CD4-positive, CD25-positive, alpha-beta regulatory T cell (primary cell): ENCODE measurements around the gene CHRM5. TPM values are rescaled to one million over a fixed set of nuclear protein-coding genes. Genes with fewer than 3 reads are reported as not detected.

Source experiments
- ATAC-seq, 2 donors: fragments of 150-1000 bp; cut with Tn5 transposase; one replicate each; pipeline ENCODE4 v1.10.0; 2021; ENCODE audit warnings: low read depth in 2 of 2, moderate number of reproducible peaks in 2 of 2, moderate library complexity in 1 of 2
- DNase-seq, 3 donors: peaks; one replicate each; pipeline versions ENCODE4 v3.0.0 to v3.0.0-alpha.2; 2012 to 2022; ENCODE audit warnings: mixed read lengths in 1 of 3
- H3K27ac ChIP-seq: one replicate; pipeline ENCODE4 v1.7.0; 2013; ENCODE audit warnings: mild to moderate bottlenecking, low read length; ENCODE audit not compliant: insufficient read depth, poor library complexity, severe bottlenecking
- H3K27me3 ChIP-seq: one replicate; pipeline ENCODE4 v1.7.0; 2013; ENCODE audit warnings: low read length; ENCODE audit not compliant: control insufficient read depth, insufficient read depth
- H3K36me3 ChIP-seq: one replicate; pipeline ENCODE4 v1.7.0; 2013; ENCODE audit warnings: mild to moderate bottlenecking, low read length, moderate library complexity; ENCODE audit not compliant: control insufficient read depth, insufficient read depth
- H3K4me1 ChIP-seq: 2 replicates; pipeline ENCODE4 v1.7.0; 2013; ENCODE audit warnings: mild to moderate bottlenecking, low read length; ENCODE audit not compliant: insufficient read depth, control insufficient read depth, poor library complexity, severe bottlenecking
- H3K4me3 ChIP-seq: one replicate; pipeline ENCODE4 v1.7.0; 2013; ENCODE audit warnings: low read depth, mild to moderate bottlenecking, low read length, moderate library complexity
- H3K9me3 ChIP-seq, 2 experiments: 1 replicate in 1 of 2; 2 replicates in 1 of 2; pipeline ENCODE4 v1.7.0; 2013; ENCODE audit warnings: low read length in 2 of 2, mild to moderate bottlenecking in 1 of 2, moderate library complexity in 1 of 2; ENCODE audit not compliant: control insufficient read depth in 2 of 2
- H3K27ac Mint-ChIP-seq, 3 donors: one replicate each; pipeline ENCODE4 v1.8.0; 2020 to 2022; ENCODE audit warnings: mild to moderate bottlenecking in 3 of 3, mixed read lengths in 3 of 3, moderate library complexity in 2 of 3
- H3K27me3 Mint-ChIP-seq: one replicate; pipeline ENCODE4 v1.8.0; 2022; ENCODE audit warnings: mild to moderate bottlenecking, mixed read lengths
- H3K36me3 Mint-ChIP-seq: one replicate; pipeline ENCODE4 v1.8.0; 2020; ENCODE audit warnings: mixed read lengths
- H3K4me1 Mint-ChIP-seq, 4 donors: one replicate each; pipeline ENCODE4 v1.8.0; 2020 to 2022; ENCODE audit warnings: mixed read lengths in 4 of 4, mild to moderate bottlenecking in 1 of 4
- H3K4me3 Mint-ChIP-seq, 4 donors: one replicate each; pipeline ENCODE4 v1.8.0; 2020 to 2022; ENCODE audit warnings: mild to moderate bottlenecking in 4 of 4, mixed read lengths in 4 of 4, moderate library complexity in 3 of 4
- H3K9me3 Mint-ChIP-seq, 7 donors: one replicate each; pipeline ENCODE4 v1.8.0; 2020 to 2022; ENCODE audit warnings: mixed read lengths in 7 of 7, mild to moderate bottlenecking in 3 of 7, moderate library complexity in 2 of 7
- polyA plus RNA-seq, 4 donors: library from polyadenylated mRNA; unstranded; fragments of 300-500 nt; fragmentation: Illumina TruSeq; gene quantifications; one replicate each; pipeline ENCODE4 v1.2.3, GENCODE V29; 2021
- total RNA-seq: library from RNA; stranded (reverse); gene quantifications from one replicate; pipeline ENCODE4 v1.2.3, GENCODE V29; 2022

Gene CHRM5
- total and polyA plus RNA-seq, 5 donors from 2014 or later, result not detected

- Mint-ChIP-seq H3K27ac (peak overlapping the region in 1 of 3 donors; percentile 15), H3K4me3 (no peak overlapping the region), H3K27me3 (no peaks in the 10 kb centered on the region), H3K4me1 (peaks cover 0 to 2% (median 0%) of the 10 kb centered on the region in 4 donors), H3K36me3 (no peaks in the 10 kb centered on the region), H3K9me3 (no peaks in the 10 kb centered on the region)
- H3K27ac ChIP-seq, result no peak overlapping the region
- no peaks in the 10 kb centered on the region for H3K4me1 ChIP-seq
- DNase-seq (no peak), ATAC-seq (no peak)
- no peaks in the 10 kb centered on the region for H3K36me3 ChIP-seq
- H3K27me3 ChIP-seq, result no peaks in the 10 kb centered on the region
- H3K9me3 ChIP-seq, result no peaks in the 10 kb centered on the region
- no peak overlapping the region for H3K4me3 ChIP-seq
These were observed 3.5 kb downstream of the CHRM5 start for GRCh38 chr15:33971811-33972210.

- H3K27me3 ChIP-seq, result no peaks in the 10 kb centered on the region
- H3K27ac ChIP-seq, result no peak overlapping the region
- Mint-ChIP-seq H3K36me3 (no peaks in the 10 kb centered on the region), H3K27me3 (no peaks in the 10 kb centered on the region), H3K9me3 (no peaks in the 10 kb centered on the region), H3K4me3 (no peak overlapping the region), H3K27ac (no peak overlapping the region), H3K4me1 (peaks cover 0 to 17% (median 4%) of the 10 kb centered on the region in 4 donors)
- H3K4me3 ChIP-seq, result no peak overlapping the region
- DNase-seq, result no peak
- no peaks in the 10 kb centered on the region for H3K4me1 ChIP-seq
- no peaks in the 10 kb centered on the region for H3K9me3 ChIP-seq
- ATAC-seq, result no peak
- no peaks in the 10 kb centered on the region for H3K36me3 ChIP-seq
These were observed 6.8 kb downstream of the CHRM5 start for GRCh38 chr15:33975022-33975565.

- Histone ChIP-seq H3K4me3 (no peak overlapping the region), H3K9me3 (no peaks in the 10 kb centered on the region), H3K36me3 (no peaks in the 10 kb centered on the region), H3K4me1 (no peaks in the 10 kb centered on the region), H3K27ac (no peak overlapping the region), H3K27me3 (no peaks in the 10 kb centered on the region)
- H3K4me3 Mint-ChIP-seq, result no peak overlapping the region
- no peaks in the 10 kb centered on the region for H3K9me3 Mint-ChIP-seq
- H3K27me3 Mint-ChIP-seq, result no peaks in the 10 kb centered on the region
- H3K4me1 Mint-ChIP-seq, result peaks cover 0 to 17% (median 5%) of the 10 kb centered on the region in 4 donors
- DNase-seq (no peak), ATAC-seq (no peak)
- H3K27ac Mint-ChIP-seq, result no peak overlapping the region
- no peaks in the 10 kb centered on the region for H3K36me3 Mint-ChIP-seq
These were observed 11.9 kb downstream of the CHRM5 start for GRCh38 chr15:33980159-33980558.

GRCh38 chr15:33982516-33982915 lies 14.2 kb downstream of the CHRM5 start:
- no peak overlapping the region for H3K4me3 ChIP-seq
- no peaks in the 10 kb centered on the region for H3K4me1 ChIP-seq
- Mint-ChIP-seq H3K4me1 (peaks cover 0 to 16% (median 5%) of the 10 kb centered on the region in 4 donors), H3K4me3 (no peak overlapping the region), H3K27me3 (no peaks in the 10 kb centered on the region), H3K27ac (no peak overlapping the region), H3K9me3 (no peaks in the 10 kb centered on the region), H3K36me3 (no peaks in the 10 kb centered on the region)
- H3K9me3 ChIP-seq, result no peaks in the 10 kb centered on the region
- no peak overlapping the region for H3K27ac ChIP-seq
- no peak for DNase-seq
- no peaks in the 10 kb centered on the region for H3K36me3 ChIP-seq
- ATAC-seq, result no peak
- no peaks in the 10 kb centered on the region for H3K27me3 ChIP-seq

GRCh38 chr15:33985287-33985686 lies 17.0 kb downstream of the CHRM5 start:
- Mint-ChIP-seq H3K4me1 (peaks cover 0 to 6% (median 2%) of the 10 kb centered on the region in 4 donors), H3K27ac (no peak overlapping the region), H3K9me3 (no peaks in the 10 kb centered on the region), H3K27me3 (no peaks in the 10 kb centered on the region), H3K4me3 (no peak overlapping the region), H3K36me3 (no peaks in the 10 kb centered on the region)
- H3K36me3 ChIP-seq, result no peaks in the 10 kb centered on the region
- no peaks in the 10 kb centered on the region for H3K4me1 ChIP-seq
- no peak for ATAC-seq
- H3K27ac ChIP-seq, result no peak overlapping the region
- H3K9me3 ChIP-seq, result no peaks in the 10 kb centered on the region
- H3K27me3 ChIP-seq, result no peaks in the 10 kb centered on the region
- DNase-seq, result no peak
- no peak overlapping the region for H3K4me3 ChIP-seq

GRCh38 chr15:33985751-33986150 lies 17.5 kb downstream of the CHRM5 start:
- no peak for DNase-seq
- no peak overlapping the region for H3K4me3 ChIP-seq
- Mint-ChIP-seq H3K4me1 (peaks cover 0 to 6% (median 0%) of the 10 kb centered on the region in 4 donors), H3K27me3 (no peaks in the 10 kb centered on the region), H3K27ac (no peak overlapping the region), H3K4me3 (no peak overlapping the region), H3K36me3 (peaks cover under 1% of the 10 kb centered on the region), H3K9me3 (no peaks in the 10 kb centered on the region)
- no peaks in the 10 kb centered on the region for H3K27me3 ChIP-seq
- no peak overlapping the region for H3K27ac ChIP-seq
- no peaks in the 10 kb centered on the region for H3K36me3 ChIP-seq
- H3K9me3 ChIP-seq, result no peaks in the 10 kb centered on the region
- H3K4me1 ChIP-seq, result no peaks in the 10 kb centered on the region
- no peak for ATAC-seq

GRCh38 chr15:33987444-33987843 lies 19.1 kb downstream of the CHRM5 start:
- Mint-ChIP-seq H3K4me3 (no peak overlapping the region), H3K9me3 (no peaks in the 10 kb centered on the region), H3K27me3 (no peaks in the 10 kb centered on the region), H3K4me1 (peaks cover 0 to 12% (median 0%) of the 10 kb centered on the region in 4 donors), H3K27ac (no peak overlapping the region), H3K36me3 (peaks cover 5% of the 10 kb centered on the region)
- H3K27me3 ChIP-seq, result no peaks in the 10 kb centered on the region
- ATAC-seq (no peak), DNase-seq (no peak)
- no peaks in the 10 kb centered on the region for H3K4me1 ChIP-seq
- no peaks in the 10 kb centered on the region for H3K9me3 ChIP-seq
- no peak overlapping the region for H3K4me3 ChIP-seq
- H3K36me3 ChIP-seq, result no peaks in the 10 kb centered on the region
- H3K27ac ChIP-seq, result no peak overlapping the region

- Histone ChIP-seq H3K27me3 (no peaks in the 10 kb centered on the region), H3K4me1 (no peaks in the 10 kb centered on the region), H3K27ac (no peak overlapping the region), H3K4me3 (no peak overlapping the region), H3K36me3 (no peaks in the 10 kb centered on the region), H3K9me3 (no peaks in the 10 kb centered on the region)
- Mint-ChIP-seq H3K9me3 (no peaks in the 10 kb centered on the region), H3K27ac (no peak overlapping the region), H3K36me3 (peaks cover 5% of the 10 kb centered on the region), H3K27me3 (no peaks in the 10 kb centered on the region), H3K4me3 (no peak overlapping the region), H3K4me1 (peaks cover 0 to 12% (median 0%) of the 10 kb centered on the region in 4 donors)
- DNase-seq, result no peak
- ATAC-seq, result no peak
These were observed 20.1 kb downstream of the CHRM5 start for GRCh38 chr15:33988384-33988783.
